Limb (tissue), 2 donors: ENCODE measurements around the gene ASCC2.
"Not testable (repeated sequence)": the region's sequence is repeated elsewhere in the genome, so short reads cannot be mapped to it uniquely, and the experiment has no call there.

Source experiments
- DNase-seq, 2 donors: peaks; one replicate each; pipeline ENCODE4 v3.0.0-alpha.2; 2016; ENCODE audit errors: extremely low spot score in 2 of 2

ASCC2 gene

GRCh38 chr22:29859030-29859429 lies 21.0 kb upstream of the ASCC2 start:
- DNase-seq: not testable (repeated sequence)

DNA sequence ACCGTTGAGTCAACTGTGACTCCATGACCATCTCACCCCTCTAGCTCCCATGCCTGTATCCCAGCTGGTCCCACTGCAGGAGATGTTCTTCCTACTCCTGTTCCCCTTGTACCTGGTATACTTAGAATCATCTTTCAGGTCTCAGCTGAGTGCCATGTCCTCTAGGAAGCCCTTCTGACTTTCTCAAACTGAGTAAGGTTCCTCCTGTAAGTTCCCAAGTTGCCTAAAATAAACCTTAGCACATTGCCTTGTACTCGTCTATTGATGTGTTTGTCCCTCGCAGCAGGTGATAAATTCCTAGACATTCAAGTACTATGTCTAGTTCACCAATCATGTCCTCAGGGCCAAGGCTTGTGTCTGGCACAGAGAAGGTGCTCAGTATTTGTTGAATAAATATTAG lies 18.4 kb upstream of the ASCC2 start:
- no peak for DNase-seq

GRCh38 chr22:29855611-29856181 lies 17.6 kb upstream of the ASCC2 start:
- DNase-seq: no peak

GRCh38 chr22:29854432-29854831 lies 16.4 kb upstream of the ASCC2 start:
- DNase-seq: no peak

- no peak for DNase-seq
Observed at GRCh38 chr22:29848111-29848510, 10.0 kb upstream of the ASCC2 start.

DNA sequence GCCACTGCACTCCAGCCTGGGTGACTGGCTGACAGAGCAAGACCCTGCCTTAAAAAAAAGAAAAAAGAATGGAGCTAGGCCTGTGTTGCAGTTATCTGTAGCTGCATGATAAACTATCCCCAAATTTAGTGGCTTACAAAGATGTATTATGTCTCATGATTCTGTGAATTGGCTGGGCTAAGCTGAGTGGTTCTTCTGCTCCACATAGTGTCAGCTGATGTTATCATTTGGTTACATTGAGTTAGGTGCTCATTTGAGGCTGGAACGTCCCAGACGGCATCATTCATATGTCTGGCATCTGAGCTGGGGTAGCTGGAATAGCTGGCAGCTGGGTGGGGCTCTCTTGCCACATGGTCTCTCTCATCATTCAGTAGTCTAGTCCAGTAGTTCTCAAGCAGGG lies 8.2 kb upstream of the ASCC2 start:
- DNase-seq: no peak

GRCh38 chr22:29842740-29843139 lies 4.7 kb upstream of the ASCC2 start:
- no peak for DNase-seq

DNA sequence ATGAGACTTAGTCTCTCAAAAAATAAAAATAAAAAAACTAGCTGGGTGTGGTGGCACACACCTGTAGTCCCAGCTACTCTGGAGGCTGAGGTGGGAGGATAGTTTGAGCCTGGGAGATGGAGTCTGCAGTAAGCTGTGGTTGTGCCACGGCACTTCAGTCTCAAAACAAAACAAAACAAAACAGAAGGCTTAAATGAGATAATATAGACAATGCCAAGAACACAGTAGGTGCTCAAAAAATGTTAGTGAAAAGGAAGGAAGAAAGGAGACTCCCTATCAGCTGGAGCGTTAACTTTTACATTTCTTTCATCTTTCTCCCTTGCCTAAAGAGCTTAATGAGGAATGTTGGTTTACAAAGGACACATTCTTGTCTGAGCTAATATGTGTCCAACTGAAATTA lies 4.1 kb upstream of the ASCC2 start:
- no peak for DNase-seq

DNA sequence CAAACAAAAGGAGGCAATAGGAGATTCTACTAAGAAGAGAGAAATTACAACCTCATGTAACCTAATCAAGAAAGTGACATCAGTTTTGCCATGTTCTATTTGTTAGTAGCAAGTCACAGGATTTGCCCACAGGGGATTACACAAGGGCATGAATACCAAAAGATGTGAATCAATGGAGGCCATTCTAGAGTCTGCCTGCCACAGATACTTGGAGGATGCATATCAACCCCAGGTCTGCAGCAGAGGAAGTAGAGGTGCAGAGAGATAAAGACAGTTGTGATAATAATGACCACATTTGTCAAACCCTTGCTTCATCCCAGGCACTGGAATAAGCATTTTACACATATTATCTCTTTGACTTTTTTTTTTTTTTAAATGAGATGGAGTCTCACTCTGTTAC lies 2.4 kb upstream of the ASCC2 start:
- no peak for DNase-seq

- no peak for DNase-seq
Observed at GRCh38 chr22:29839039-29839438, 965 bp upstream of the ASCC2 start.

GRCh38 chr22:29838599-29838956 lies 504 bp upstream of the ASCC2 start:
- no peak for DNase-seq

- DNase-seq: not testable (repeated sequence)
Observed at GRCh38 chr22:29836791-29837370, 1.2 kb downstream of the ASCC2 start.

- DNase-seq: no peak
Observed at GRCh38 chr22:29834046-29834445, 4.0 kb downstream of the ASCC2 start.

- no peak for DNase-seq
Observed at GRCh38 chr22:29833392-29833965, 4.6 kb downstream of the ASCC2 start.

DNA sequence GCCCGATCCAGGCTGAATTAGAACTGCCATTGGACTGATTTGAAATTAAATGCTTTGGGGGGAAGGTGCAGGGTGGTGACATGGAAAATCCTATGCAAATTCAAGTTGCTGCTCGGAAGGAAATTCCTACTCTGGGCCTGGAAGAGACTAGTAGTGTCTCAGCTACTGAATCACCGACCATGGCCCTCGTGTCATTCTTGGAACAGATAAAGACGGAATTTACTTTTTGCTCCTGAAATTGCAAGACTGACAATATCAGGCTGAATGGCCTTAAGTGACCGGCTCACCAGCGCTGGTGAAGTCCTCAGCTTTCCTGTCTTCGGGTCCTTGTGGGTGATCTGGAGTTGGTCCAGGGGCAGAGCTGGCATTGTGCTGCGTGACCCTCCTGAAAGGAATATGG lies 6.1 kb downstream of the ASCC2 start:
- DNase-seq: no peak

GRCh38 chr22:29831186-29831921 lies 6.7 kb downstream of the ASCC2 start:
- no peak for DNase-seq

DNA sequence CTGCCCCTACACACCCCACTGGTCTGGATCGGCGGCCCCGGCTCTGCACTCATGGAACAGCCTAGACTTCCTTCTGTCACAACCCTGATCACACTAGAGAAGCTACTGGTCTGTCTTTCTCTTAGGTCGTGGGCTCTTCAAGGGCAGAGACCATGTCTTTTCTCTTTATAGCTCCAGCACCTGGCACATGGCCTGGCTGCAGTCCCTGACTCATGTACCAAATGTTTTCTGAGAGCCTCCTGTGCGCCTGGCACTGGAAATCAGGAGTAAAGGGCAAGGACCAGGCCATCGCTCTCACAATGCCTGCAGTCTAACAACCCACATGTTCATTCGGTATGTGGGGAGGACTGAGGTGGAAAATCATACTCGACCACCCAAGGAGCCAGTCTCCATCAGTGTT lies 7.5 kb downstream of the ASCC2 start:
- no peak for DNase-seq

- not testable (repeated sequence) for DNase-seq
Observed at GRCh38 chr22:29827726-29828125, 10.3 kb downstream of the ASCC2 start.

DNA sequence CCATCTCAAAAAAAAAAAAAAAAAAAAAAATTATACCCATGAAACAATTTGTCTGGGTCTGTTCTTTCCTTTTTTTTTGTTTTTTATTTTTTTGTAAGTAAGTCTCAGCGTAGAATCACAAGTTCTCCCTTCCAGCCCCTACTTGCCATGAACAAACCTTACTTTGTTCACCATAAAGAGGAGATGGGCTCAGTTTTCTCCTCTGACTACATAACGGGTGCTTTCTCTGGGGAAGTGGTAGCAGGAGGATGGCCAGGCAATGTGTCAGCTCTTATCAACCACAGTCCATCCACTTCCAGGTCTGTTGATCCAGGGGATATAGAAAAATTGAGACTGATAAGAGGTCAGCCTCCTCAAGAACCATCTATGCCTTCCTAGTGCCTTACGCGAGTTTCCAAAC lies 11.0 kb downstream of the ASCC2 start:
- no peak for DNase-seq

GRCh38 chr22:29825578-29825977 lies 12.5 kb downstream of the ASCC2 start:
- no peak for DNase-seq

DNA sequence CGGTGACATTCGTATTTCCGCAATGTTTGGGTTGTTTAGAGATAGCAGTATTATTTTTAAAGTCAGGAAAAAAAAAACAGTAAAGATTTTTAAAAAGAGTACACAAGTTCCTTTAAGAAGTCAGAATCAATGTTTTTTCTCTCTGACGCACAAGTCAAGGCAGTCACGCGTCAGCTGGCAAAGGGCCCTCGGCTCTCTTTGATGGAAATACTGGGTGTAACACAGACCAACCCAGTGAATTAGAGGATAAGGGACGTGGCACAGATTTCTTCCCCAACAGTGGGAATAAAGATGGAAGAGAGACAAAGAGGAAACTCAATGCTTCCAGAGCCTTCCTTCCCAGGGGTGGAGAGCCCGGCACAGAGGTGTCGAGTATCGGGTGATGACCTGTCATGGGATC lies 13.4 kb downstream of the ASCC2 start:
- DNase-seq: no peak

GRCh38 chr22:29821291-29822016 lies 16.6 kb downstream of the ASCC2 start:
- peak; percentile 17 to 49 for DNase-seq
